Germinal center (tissue), 1 donor: ENCODE data around the gene PCYT1B.
A peak's percentile ranks its signal among the peaks of the same experiment; 100 is the strongest.
"Not testable (repeated sequence)": the region's sequence is repeated elsewhere in the genome, so short reads cannot be mapped to it uniquely, and the experiment has no call there.

Experiments
- DNase-seq: peaks from one replicate; pipeline ENCODE4 v3.0.0; 2012; ENCODE audit warnings: mixed read lengths, low spot score

PCYT1B gene

DNA sequence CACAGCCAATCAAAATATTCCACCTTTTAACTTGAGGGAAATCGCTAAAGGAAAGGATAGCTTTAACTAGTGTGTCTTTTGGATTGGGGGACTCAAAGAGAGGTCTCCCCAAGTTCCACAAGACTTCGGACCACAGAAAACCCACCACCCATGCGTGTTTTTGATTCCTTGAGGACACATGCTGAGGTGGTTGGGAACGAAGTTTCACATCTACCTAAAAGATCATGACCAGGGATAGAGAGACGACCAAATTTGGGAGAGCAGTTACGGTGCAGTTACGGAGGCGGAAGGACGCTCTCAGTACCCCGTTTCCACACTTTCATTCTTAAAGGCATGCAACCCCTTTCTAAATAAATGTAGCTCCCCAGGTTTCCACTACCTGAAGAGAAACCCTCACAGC is 1.1 kb downstream of the PCYT1B start:
- no peak for DNase-seq

DNA sequence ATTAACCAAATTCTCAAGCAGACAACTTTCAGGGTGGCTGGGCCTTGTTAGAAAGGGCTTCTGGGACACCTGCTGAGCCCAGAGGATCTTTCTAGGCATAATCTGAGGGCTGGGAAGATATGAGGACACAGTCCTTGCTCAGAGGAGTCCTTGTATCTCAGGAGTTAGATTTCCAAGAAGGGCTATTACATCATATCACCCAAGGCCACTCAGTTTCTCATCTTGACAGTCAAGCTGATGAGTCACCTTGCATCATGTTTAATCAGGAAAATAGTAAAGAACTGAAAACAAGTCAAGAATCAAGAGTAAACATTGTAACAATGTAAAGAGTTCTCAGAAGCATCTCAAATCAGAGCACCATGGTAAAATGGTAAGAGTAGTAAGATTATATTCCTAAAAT is 4.0 kb downstream of the PCYT1B start:
- DNase-seq: no peak

DNA sequence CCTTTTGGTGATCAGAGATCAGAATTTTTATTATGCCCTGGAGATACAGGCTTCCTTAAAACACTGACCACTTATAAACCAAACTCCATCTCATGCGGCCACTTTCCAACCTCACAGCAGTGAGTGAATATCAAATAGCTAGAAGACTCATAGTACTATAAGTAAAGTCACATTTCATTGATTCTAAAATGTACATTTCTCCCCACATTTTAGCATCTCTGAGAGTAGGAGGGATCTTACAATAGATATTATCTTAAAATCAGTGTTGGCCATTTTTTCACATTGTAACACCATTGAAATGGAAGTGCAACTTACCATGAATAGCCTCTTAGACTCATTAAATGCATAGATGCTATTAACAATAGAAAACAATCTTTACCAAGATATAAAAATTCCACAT is 17.4 kb downstream of the PCYT1B start:
- DNase-seq: no peak

DNA sequence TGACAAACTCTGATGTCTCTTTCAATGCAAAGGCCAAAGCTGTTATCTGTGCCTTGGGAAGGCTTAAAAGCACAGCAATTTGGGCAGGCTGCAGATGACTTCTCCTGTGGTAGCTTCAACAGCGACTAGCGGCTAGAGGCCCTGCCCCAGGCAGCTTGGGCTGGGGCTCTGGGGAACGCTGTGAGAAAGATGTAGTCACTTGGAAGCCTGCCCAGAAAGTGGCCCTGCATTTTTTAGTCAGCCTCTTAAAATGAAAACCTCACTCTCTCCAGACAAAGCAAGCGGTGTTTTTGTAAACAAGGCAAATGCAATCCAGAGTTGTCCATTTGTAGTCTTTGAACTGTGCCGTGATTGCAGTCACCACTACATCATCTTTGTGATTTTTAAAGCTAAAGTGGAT is 27.5 kb downstream of the PCYT1B start:
- no peak for DNase-seq

DNA sequence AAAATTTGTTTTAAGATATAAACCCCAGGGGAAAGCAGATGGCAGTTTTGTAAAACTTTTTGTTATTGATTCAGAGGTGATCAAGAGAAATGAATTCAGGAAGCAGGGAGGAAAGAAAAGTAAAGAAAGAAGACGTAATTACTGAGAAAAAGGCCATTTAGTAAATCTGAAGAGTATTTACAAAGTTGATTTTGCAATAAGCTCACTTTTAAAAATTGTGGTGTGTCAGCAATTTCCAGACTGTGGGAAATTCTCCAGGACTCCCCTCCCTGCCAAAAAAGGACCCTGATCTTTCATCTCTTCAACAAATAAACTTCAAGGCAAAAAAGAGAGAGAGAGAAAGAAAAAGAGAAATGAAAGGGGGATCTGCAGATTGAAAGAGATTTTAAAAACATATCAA is 36.6 kb downstream of the PCYT1B start:
- DNase-seq: no peak

DNA sequence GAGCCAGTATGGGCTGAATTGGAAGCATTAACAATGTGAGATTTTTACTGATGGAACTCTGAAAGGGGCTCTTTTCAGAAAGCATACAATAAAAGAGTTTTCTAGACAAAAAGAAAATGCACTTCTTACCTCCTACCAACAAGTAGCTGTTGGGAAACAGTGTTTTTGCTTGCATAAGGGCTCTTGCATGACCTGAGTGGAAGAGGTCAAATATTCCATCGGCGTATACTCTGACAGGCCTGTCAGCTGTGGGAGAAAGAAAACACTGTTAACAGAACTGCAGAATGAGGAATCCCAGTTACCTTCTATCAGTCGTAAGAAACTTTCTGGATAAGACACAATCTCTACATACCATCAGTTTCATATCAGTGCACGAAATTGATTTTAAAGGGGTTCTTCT is 39.5 kb downstream of the PCYT1B start:
- DNase-seq: no peak

DNA sequence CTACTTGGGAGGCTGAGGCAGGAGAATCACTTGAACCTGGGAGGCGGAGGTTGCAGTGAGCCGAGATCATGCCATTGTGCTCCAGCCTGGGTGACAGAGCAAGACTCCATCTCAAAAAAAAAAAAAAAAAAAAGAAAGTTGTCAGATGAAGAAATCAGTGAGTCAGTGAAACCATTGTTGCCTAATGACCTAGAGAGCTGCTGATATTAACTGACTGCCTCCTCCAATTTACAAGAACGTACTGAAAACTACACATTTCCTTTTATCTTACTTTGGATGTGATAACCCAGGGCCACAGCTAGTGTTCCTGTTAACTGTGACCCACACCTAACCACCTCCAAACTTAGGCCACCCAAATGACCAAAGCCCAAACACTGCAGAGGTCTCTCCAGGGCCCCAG is 41.2 kb downstream of the PCYT1B start:
- not testable (repeated sequence) for DNase-seq

GRCh38 chrX:24603191-24603590 is 44.0 kb downstream of the PCYT1B start:
- DNase-seq: no peak

GRCh38 chrX:24601858-24602257 is 45.3 kb downstream of the PCYT1B start:
- no peak for DNase-seq

DNA sequence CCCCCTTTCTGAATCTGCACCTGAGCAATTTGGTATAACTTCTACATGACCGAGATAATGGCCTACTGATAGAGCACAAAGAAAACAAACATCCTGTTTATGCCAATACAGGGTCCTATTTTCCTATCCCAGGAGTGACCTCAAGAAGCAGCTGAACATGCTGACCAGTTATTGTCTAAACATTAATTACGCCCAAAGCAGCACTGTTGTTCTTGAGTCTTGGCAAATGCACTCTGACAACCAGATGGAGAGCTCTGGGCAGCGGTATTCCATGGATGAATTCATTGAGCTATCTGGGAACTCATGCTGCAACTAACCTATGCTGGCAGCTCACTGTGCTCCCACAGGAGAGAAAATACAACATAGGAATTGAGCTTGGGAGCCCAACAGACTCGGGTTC is 52.6 kb downstream of the PCYT1B start:
- DNase-seq: no peak

- DNase-seq: no peak
Measured at GRCh38 chrX:24590111-24590510, 57.0 kb downstream of the PCYT1B start.

DNA sequence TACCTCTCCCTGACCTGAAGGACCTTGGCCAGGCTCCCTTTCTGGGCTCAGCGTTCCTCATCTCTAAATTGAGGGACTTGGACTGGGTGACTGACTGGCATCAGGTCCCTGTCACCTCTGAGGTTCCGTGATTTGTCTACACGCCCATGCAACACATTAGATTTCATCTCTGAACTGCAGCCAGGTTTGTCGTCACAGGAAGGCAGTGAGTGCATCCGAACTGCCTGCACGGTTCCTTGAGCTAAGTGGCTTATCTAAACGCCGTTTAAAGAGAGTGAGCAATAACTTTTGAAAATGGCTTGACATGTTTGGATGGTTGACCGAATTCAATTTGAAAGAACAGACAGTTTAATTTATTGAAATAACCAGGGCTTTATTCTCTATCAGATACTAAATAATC is 70.1 kb downstream of the PCYT1B start:
- no peak for DNase-seq

GRCh38 chrX:24575496-24575895 is 71.7 kb downstream of the PCYT1B start:
- DNase-seq: no peak

DNA sequence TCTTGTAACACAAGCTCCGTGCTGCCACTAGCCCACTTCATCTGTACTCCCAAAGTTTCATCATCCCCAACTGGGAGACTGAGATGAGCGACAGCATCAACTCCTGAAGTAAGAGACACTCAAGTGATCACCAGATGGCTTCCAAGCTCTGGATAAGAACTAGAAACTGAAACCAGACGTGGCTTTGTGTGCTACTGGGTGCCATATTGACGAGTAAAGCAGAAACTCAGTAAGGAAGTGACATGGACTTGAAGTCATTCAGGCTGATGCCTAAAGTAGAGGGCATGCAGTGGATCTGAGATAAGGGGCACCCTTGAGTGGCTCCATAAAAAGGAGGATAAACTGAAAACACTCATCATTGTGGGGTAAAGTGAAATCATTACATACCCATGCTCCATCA is 72.4 kb downstream of the PCYT1B start:
- DNase-seq: no peak

DNA sequence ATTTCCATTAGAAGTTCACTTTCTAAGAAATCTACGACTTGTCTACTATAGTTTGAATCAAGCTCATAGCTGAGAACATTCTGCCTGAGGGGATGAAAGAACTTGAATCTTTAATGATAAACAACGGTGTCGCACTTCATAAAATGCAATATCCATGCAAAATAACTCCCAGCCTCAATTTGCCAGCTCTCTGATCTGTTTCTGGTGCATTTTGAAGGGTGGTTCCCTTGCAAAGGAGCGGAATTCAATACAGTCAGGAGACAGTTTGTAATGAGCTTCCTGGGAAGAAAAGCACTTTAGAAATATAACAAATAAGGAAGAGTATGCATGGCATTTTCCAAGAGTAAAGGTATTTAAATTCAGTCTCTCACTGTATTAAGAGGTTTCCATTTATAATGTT is 80.0 kb downstream of the PCYT1B start:
- no peak for DNase-seq

DNA sequence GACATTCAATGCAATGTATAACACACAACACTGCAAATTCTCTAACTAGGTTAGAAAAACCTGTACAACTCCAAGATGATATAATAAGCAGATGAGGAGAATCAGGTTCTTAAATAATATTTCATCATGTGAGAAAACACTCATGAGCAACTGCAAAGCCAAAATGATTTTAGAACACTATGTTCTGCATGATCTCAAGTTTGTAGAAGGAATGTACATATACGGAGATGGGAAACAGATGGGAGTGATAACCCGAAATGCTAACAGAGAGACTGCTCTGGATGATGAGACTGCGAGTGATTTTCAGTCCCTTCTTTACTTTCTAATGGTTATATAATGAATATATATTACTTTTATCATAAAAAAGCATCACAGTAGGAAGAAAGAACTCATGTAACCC is 80.9 kb downstream of the PCYT1B start:
- no peak for DNase-seq

DNA sequence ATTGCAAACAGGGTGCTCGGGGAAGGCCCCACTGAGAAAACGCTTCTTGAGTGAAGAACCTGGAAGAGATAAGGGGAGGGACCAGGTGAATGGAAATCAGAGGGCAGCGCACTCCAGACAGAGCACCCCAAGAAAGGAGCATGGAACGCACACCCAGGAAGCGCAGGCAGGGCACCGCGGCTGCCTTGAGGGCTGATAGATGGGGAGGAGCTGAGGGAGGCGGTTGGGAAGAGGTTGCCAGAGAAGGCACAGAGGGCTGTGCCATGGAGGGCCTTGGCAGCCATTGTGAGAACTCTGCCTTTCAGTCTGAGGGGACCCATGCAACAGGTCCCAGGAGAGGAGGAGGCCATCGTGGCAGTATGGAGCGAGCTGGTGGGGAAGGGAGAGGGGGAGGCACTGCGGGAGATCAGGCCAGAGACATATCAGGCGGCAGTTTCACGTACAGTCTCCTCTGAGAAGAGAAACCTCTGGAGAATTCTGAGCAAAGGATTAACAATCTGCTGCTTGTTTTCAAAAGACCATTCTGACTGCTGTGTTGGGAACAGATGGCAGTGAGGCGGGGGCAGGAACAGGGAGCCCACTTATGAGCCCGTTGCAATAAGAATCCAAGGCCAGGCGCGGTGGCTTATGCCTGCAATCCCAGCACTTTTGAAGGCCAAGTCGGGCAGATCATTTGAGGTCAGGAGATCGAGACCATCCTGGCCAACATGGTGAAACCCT is 83.7 kb downstream of the PCYT1B start:
- no peak for DNase-seq

- peak; percentile 18 for DNase-seq
Measured at GRCh38 chrX:24561121-24561520, 86.0 kb downstream of the PCYT1B start.

- no peak for DNase-seq
Measured at GRCh38 chrX:24553011-24553410, 94.1 kb downstream of the PCYT1B start.

- DNase-seq: no peak
Measured at GRCh38 chrX:24550166-24550565, 97.0 kb downstream of the PCYT1B start.

DNA sequence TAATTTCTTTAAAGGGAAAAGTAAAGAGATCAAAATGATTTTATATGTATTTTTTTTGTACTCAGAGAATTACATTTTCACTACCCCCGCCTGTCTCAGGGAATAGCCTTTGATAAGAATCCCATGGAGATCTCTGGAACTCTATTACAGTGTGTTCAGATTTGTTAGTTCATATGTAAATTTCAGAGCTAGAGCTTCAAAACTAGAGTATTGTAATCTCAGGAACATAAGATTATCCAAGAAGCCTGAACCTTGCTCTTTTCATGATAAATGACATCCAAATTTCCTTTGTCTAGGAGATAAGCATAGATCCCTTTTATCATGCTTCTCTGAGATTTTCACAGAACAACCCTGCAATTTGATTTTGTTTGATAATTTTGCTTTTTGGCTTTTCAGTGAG is 99.2 kb downstream of the PCYT1B start:
- no peak for DNase-seq

- no peak for DNase-seq
Measured at GRCh38 chrX:24542756-24543155, 104.4 kb downstream of the PCYT1B start.

DNA sequence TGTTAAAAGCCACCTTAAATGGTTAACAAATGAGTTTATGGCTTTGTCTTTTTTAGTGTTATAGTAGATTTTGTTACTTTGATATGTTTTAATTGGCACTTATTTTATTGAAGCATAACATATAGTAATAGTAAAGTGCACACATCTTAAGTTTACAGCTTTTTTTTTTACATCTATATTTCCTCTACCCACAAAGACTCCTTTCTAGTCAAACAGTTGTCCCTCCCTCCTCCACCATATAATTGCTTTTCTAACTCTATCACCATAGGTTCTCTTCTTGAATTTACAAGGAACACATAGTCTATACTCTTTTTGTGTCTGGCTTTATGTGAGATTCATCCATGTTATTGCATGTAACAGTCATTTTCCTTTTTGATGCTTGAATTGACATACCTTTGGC is 110.6 kb downstream of the PCYT1B start:
- DNase-seq: no peak

DNA sequence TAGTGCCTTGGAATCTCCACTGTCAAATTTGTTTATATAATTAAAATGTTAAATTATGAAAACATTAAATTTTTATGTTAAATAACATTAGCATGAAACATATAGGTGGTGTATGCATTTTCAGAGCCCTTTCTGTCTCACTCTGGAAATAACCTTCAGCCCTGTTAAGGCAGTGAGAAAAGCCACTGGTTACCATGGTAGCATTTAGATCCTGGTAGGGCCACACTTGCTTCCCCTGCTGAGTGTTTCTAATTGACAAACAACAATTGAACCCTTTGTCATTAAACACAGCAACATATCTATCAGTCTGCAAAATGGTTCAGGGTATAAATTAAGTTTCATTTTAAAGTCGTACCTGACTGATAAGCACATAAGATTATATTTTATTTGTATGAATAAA is 118.5 kb downstream of the PCYT1B start:
- DNase-seq: no peak

DNA sequence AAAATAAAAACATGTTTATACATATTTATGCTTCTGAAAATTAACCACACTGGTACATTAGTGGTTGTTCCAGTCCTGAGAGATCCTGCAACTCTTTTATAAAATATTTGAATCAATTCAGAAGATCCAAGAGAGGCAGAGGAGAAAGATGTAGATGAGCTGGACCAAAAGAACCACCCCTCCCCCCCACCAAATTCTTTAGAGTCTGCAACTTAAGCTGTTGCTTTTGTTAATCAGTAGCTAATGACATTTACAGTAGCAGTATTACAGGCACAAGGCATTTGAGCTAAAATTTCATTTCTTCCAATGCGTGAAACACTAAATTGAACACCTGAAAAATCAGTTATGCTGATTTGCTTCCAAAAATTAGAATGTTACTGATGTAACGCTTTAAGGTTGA is 120.5 kb downstream of the PCYT1B start:
- DNase-seq: no peak
